Measurements from ENCODE around the gene TTLL6. TPM values are rescaled to one million over a fixed set of nuclear protein-coding genes. Genes with fewer than 3 reads are reported as not detected.

Gene TTLL6
- total and polyA plus RNA-seq, 2 donors (not counting 3 experiments of a cell fraction or from before 2014, with no cell fraction given), result not detected

GRCh38 chr17:48727415-48728175 is 89.4 kb downstream of the TTLL6 start:
- POLR2A ChIA-PET, result no interaction called here
- Histone ChIP-seq H3K9me1 (replicated peaks; ENCODE audit: control insufficient read depth, extremely low read depth, insufficient read depth, low read length) (no peaks in the 10 kb centered on the region), H2AFZ (ENCODE audit: low read depth, low read length) (no peak overlapping the region), H3K79me2 (ENCODE audit: control insufficient read depth, insufficient read depth, low read length) (no peaks in the 10 kb centered on the region), H3K27me3 (ENCODE audit: control insufficient read depth in 2 of 2, insufficient read depth in 2 of 2, low read length in 2 of 2) (peaks cover 89 to 96% of the 10 kb centered on the region in 2 experiments), H3K9me3 (replicated peaks; ENCODE audit: control insufficient read depth, insufficient read depth, low read length) (no peaks in the 10 kb centered on the region), H4K20me1 (replicated peaks; ENCODE audit: control insufficient read depth, extremely low read depth, insufficient read depth, low read length) (no peaks in the 10 kb centered on the region), H3K4me1 (ENCODE audit: control insufficient read depth, extremely low read depth, insufficient read depth, low read length) (peaks cover 5% of the 10 kb centered on the region), H3K27ac (ENCODE audit: insufficient read depth, low read depth, low read length) (no peak overlapping the region), H3K9ac (replicated peaks; ENCODE audit: extremely low read depth, insufficient read depth, low read length) (no peak overlapping the region), H3K4me2 (ENCODE audit: insufficient read depth, low read length) (no peak overlapping the region), H3K4me3 (replicated peaks in 1 of 3; ENCODE audit: insufficient read depth in 1 of 3, low read depth in 1 of 3, low read length in 3 of 3) (no peak overlapping the region), H3K36me3 (ENCODE audit: control insufficient read depth in 2 of 2, extremely low read depth in 1 of 2, insufficient read depth in 2 of 2, low read length in 2 of 2) (no peaks in the 10 kb centered on the region)
- no peak for TF ChIP-seq GATA2 (IDR thresholded peaks at IDR 0.05; ENCODE audit: insufficient read depth, insufficient read length, low read depth, low read length)
- TF ChIP-seq JUN (IDR thresholded peaks at IDR 0.05; ENCODE audit: borderline replicate concordance, insufficient read depth, insufficient read length, low read depth), result no peak
- TF ChIP-seq EZH2 (IDR thresholded peaks at IDR 0.05; ENCODE audit: borderline replicate concordance, low read depth, low read length, severe bottlenecking), result no peak
- no peak for TF ChIP-seq FOS (IDR thresholded peaks at IDR 0.05; ENCODE audit: borderline replicate concordance, insufficient read depth, low read length)
- no peak for TF ChIP-seq MYC (IDR thresholded peaks at IDR 0.05; ENCODE audit: low read depth, low read length)
- TF ChIP-seq POLR2AphosphoS5 (IDR thresholded peaks at IDR 0.05; ENCODE audit: insufficient read depth, low read depth, low read length), result no peak
- TF ChIP-seq POLR2A (IDR thresholded peaks at IDR 0.05; ENCODE audit: low read depth, low read length), result no peak
- BruUV-seq (replicated peaks), result no TSS peak
- FAIRE-seq (no peak), DNase-seq (ENCODE audit: low read depth, low spot score) (no peak)
- dilution Hi-C loops (cut with MboI; ENCODE audit: extremely low pct_ligation_motif_present, low sequenced_read_pairs), result no loop called here
- intact Hi-C loops (cut with micrococcal nuclease), result no loop called here
- CTCF ChIA-PET, result interaction anchor here (0.5 to 7.5 kb wide), 8 partner anchors 8 to 156 kb away, joined by 3 to 312 read pairs (median 6); no protein-coding TSS in a partner anchor

GRCh38 chr17:48726916-48727286 is 90.1 kb downstream of the TTLL6 start:
- Histone ChIP-seq H2AFZ (ENCODE audit: low read depth, low read length) (no peak overlapping the region), H4K20me1 (replicated peaks; ENCODE audit: control insufficient read depth, extremely low read depth, insufficient read depth, low read length) (no peaks in the 10 kb centered on the region), H3K4me1 (ENCODE audit: control insufficient read depth, extremely low read depth, insufficient read depth, low read length) (peaks cover 5% of the 10 kb centered on the region), H3K4me3 (replicated peaks in 1 of 3; ENCODE audit: insufficient read depth in 1 of 3, low read depth in 1 of 3, low read length in 3 of 3) (no peak overlapping the region), H3K27ac (ENCODE audit: insufficient read depth, low read depth, low read length) (no peak overlapping the region), H3K9me3 (replicated peaks; ENCODE audit: control insufficient read depth, insufficient read depth, low read length) (no peaks in the 10 kb centered on the region), H3K4me2 (ENCODE audit: insufficient read depth, low read length) (no peak overlapping the region), H3K36me3 (ENCODE audit: control insufficient read depth in 2 of 2, extremely low read depth in 1 of 2, insufficient read depth in 2 of 2, low read length in 2 of 2) (no peaks in the 10 kb centered on the region), H3K79me2 (ENCODE audit: control insufficient read depth, insufficient read depth, low read length) (no peaks in the 10 kb centered on the region), H3K9me1 (replicated peaks; ENCODE audit: control insufficient read depth, extremely low read depth, insufficient read depth, low read length) (no peaks in the 10 kb centered on the region), H3K27me3 (ENCODE audit: control insufficient read depth in 2 of 2, insufficient read depth in 2 of 2, low read length in 2 of 2) (peaks cover 90 to 96% of the 10 kb centered on the region in 2 experiments), H3K9ac (replicated peaks; ENCODE audit: extremely low read depth, insufficient read depth, low read length) (no peak overlapping the region)
- POLR2A ChIA-PET, result no interaction called here
- dilution Hi-C loops (cut with MboI; ENCODE audit: extremely low pct_ligation_motif_present, low sequenced_read_pairs), result no loop called here
- CTCF ChIA-PET, result interaction anchor here (0.9 to 7.5 kb wide), 9 partner anchors 11 to 158 kb away, joined by 3 to 312 read pairs (median 39); no protein-coding TSS in a partner anchor
- no peak for FAIRE-seq
- no peak for DNase-seq (ENCODE audit: low read depth, low spot score)
- intact Hi-C loops (cut with micrococcal nuclease), result no loop called here
- no TSS peak for BruUV-seq (replicated peaks)
- TF ChIP-seq EZH2 (IDR thresholded peaks at IDR 0.05; ENCODE audit: borderline replicate concordance, low read depth, low read length, severe bottlenecking), result peak; percentile 46
- TF ChIP-seq CTCF (IDR thresholded peaks at IDR 0.05; ENCODE audit: extremely low read depth in 1 of 2, insufficient read depth in 1 of 2, low read depth in 1 of 2, low read length in 2 of 2), result no peak
- no peak for TF ChIP-seq JUN (IDR thresholded peaks at IDR 0.05; ENCODE audit: borderline replicate concordance, insufficient read depth, insufficient read length, low read depth)
- TF ChIP-seq POLR2A (IDR thresholded peaks at IDR 0.05; ENCODE audit: low read depth, low read length), result no peak
- TF ChIP-seq MYC (IDR thresholded peaks at IDR 0.05; ENCODE audit: low read depth, low read length), result no peak
